Retinal pigment epithelial cell (primary cell): Measurements from ENCODE around the gene TTLL9.

Experiments
- DNase-seq: peaks from one replicate; pipeline ENCODE4 v3.0.0-alpha.2; 2010; ENCODE audit warnings: low read depth
- H3K4me3 ChIP-seq: 2 replicates; pipeline ENCODE4 v1.5.1; 2011; ENCODE audit warnings: mild to moderate bottlenecking, low read length, control low read depth, moderate library complexity
- TF ChIP-seq, protein P1 (sequence below): conservative IDR thresholded peaks from 2 replicates; pipeline ENCODE4 v1.5.1; 2011; ENCODE audit warnings: low read depth, low read length, control low read depth, inconsistent platforms

Gene TTLL9

DNA sequence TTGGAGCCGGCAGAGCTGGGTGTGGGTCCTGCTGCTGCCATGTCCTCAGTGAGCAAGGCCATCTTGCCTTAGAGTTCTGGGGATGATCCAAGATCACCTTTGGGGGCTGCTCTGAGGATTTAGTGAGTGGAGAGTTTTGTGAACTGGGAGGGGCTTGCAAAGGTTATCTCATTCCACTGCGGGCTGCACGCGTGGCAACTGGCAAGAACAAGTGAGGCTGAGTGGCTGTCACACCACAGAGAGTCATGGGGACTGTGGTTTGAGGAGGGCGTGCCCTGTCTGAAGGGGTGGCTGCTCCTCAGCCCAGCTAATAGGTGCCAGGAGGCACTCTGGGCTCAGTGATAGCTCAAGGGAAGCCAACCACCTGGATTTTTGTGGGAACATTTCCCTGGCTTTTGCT is 37.6 kb downstream of the TTLL9 start:
- no peak for DNase-seq
- TF ChIP-seq, protein P1, sequence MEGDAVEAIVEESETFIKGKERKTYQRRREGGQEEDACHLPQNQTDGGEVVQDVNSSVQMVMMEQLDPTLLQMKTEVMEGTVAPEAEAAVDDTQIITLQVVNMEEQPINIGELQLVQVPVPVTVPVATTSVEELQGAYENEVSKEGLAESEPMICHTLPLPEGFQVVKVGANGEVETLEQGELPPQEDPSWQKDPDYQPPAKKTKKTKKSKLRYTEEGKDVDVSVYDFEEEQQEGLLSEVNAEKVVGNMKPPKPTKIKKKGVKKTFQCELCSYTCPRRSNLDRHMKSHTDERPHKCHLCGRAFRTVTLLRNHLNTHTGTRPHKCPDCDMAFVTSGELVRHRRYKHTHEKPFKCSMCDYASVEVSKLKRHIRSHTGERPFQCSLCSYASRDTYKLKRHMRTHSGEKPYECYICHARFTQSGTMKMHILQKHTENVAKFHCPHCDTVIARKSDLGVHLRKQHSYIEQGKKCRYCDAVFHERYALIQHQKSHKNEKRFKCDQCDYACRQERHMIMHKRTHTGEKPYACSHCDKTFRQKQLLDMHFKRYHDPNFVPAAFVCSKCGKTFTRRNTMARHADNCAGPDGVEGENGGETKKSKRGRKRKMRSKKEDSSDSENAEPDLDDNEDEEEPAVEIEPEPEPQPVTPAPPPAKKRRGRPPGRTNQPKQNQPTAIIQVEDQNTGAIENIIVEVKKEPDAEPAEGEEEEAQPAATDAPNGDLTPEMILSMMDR, result no peak
- no peak overlapping the region for H3K4me3 ChIP-seq

DNA sequence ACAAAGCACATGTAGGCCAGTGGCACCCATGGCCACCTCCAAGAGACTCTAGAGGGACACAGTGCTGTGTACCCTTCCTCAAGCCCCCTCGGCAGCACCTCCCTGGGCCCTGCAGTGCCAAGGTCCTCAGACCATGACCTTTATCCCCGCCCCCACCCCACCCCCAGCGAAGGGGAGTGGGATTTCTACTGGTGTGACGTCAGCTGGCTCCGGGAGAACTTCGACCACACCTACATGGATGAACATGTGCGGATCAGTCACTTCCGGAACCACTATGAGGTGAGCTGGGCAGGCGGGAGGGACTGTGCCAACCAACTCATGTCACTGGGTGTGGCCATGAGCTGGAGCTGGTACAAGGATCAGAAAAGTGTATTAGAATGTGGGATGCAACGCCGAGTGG is 38.0 kb downstream of the TTLL9 start:
- TF ChIP-seq, protein P1, result no peak
- no peak overlapping the region for H3K4me3 ChIP-seq
- no peak for DNase-seq

DNA sequence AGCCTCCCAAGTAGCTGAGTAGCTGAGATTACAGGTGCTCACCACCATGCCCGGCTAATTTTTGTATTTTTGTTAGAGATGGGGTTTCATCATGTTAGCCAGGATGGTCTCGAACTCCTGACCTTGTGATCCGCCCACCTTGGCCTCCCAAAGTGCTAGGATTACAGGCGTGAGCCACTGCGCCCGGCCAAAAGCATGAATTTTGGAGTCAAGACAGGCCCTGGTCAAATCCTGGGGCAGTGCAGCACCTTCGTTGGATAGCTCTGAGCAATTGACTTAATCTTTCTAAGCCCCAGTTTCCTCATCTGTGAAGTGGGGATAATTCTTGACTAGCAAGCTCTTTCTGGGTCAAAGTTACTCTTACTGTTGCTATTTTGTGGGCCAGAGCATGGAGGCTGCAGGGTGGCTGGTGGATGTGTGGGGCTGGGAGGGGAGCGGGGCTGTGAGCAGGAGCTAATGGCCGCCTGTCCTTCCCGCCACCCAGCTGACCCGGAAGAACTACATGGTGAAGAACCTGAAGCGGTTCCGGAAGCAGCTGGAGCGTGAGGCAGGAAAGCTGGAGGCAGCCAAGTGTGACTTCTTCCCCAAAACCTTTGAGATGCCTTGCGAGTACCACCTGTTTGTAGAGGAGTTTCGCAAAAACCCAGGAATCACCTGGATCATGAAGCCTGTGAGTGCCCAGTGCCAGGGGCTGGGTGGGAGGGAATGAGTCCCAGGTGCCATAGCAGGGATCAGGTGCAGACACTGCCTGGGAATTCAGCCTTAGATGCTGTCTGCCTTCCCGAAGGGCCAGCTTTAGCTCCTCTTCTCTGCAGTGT is 39.0 kb downstream of the TTLL9 start:
- TF ChIP-seq, protein P1, result no peak

DNA sequence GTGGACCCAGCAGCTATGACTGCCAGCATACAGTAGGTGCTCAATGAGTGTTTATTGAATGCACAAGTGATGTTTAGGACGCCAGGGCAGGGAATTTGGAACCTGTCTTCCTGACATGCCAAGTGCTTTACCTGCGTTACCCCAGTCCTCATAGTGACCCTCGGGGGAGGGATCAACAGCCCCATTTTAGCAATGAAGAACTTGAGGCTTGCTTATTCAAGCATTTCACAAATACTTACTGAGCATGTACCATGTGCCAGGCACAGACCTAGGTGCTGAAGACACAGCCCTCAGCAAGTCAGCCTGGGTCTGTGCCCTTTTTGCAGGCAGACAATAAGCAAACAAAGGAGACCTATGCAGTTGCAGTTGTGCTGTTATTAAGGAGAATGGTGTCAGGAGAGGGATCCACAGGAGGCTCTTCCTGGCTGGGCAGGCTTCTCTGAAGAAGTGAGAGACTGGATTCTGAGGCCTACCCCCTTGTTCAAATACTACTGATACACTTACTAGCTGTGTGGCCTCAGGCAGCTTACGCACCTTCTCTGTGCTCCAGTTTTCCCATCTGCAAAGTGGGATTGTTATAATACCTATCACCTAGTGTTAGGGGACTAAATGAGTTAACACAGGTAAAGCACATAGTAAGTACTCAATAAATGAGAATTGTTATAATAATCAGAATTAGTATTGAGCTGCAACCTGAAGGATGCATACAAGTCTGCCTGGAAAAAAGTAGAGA is 39.8 kb downstream of the TTLL9 start:
- TF ChIP-seq, protein P1, result no peak
- DNase-seq, result no peak
- H3K4me3 ChIP-seq, result no peak overlapping the region

More for the DNA sequence above, 39.0 kb downstream of the TTLL9 start:
- no peak overlapping the region for H3K4me3 ChIP-seq
- DNase-seq, result no peak

DNA sequence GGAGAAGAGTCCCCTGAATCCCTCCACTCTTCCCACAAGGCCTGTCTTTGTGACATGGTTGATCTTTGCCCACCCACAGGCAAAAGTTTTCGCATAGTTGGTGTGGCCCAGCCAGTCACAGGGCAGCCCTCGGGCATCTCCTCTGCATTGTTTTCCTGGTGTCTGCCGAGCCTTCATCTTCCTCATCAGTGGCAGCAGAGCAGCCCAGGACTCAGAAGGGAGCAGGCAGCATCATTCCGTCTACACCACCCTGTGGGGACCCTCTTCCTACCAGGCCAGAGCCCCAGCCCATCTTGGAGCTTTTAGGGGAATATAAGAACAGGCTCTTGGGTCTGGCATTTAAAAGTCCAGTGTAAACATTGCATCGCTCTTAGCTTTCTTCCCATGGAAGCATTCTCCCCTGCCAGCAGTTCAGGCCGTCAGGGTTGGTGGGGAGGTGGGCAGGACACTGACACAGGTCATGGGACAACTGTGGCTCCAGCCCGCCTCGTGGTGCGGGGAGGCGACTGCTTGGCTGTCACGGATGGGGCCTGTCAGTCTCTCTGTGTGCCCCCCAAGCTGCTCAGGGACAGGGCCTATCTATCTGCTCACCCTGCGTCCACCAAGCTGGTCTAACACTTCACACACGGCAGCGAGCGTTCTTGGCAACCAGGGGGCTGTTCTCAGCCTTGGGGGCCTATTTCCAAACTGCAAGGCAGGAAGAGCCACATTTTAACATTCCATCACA is 43.2 kb downstream of the TTLL9 start:
- TF ChIP-seq, protein P1, result no peak
- no peak for DNase-seq
- no peak overlapping the region for H3K4me3 ChIP-seq

DNA sequence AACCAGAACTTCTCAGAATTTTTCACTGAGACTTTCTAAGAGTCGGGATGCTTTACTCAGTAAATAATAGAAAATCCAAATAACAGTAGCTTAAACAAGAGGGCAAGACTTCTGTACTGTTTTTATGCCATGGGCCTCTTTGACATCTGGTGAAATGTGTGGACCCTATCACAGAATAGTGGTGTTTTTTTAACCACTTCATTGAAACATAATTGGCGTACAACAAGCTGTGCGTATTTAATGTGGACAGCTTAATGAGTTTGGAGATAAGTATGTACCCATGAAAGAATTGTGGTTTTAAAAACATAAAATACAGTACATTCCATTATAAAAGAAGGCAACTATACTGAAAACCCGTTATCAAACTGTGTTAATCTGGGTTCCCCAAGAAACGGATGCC is 43.7 kb downstream of the TTLL9 start:
- no peak overlapping the region for H3K4me3 ChIP-seq
- TF ChIP-seq, protein P1, result no peak
- DNase-seq, result no peak
